ENCODE data around the gene FUT1.
"Not testable (repeated sequence)": the region's sequence is repeated elsewhere in the genome, so short reads cannot be mapped to it uniquely, and the experiment has no call there.

FUT1 gene

DNA sequence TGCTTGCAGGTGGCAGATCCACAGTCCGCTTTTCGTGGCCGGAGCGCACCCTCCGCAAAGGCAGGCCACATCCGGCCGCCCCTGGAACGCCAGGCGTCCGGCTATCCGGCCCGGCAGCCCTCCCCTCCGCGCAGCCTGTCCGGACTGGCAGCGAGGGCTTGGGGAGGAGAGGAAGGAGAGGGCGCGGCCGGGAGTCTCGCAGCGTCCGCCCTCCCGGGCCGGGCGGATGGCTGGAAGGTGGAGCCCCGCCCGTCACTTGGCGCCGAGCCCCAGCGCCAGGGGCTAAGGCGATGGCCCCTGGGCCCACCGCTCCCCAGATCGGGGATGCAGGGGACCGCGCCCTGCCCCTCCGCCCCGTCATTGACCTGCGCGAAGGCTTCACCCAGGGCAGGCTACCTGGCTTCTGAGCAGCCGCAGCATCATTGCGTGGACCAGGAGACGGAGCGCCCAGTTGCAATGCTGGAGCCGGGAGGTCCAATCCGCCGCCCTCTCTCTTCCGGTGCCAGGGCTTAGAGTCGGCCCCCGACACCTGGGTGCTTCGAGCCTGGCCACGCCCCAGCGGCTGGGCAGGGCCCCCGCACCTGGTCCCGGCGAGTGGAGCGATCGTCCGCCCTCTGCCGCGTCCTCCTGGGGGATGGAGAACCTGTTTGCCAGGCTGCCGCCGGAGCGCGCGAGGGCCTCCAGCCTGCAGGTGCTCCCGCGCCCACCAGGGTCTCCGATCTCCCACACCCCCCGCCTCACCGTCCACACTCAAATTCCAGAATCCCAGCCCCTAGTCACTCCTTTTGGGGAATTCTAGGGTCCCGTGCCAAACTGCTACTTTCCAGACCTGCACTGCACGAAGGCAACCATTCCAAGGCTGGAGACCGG is at the start of gene FUT1:
TSS of gene FUT1 (minus strand) at position 146 of the 870 bp plus-strand sequence. CDS start 1,360 bp downstream, outside the sequence.
- in situ Hi-C loops (cut with MboI; ENCODE audit: low sequenced_read_pairs), result no loop called here

DNA sequence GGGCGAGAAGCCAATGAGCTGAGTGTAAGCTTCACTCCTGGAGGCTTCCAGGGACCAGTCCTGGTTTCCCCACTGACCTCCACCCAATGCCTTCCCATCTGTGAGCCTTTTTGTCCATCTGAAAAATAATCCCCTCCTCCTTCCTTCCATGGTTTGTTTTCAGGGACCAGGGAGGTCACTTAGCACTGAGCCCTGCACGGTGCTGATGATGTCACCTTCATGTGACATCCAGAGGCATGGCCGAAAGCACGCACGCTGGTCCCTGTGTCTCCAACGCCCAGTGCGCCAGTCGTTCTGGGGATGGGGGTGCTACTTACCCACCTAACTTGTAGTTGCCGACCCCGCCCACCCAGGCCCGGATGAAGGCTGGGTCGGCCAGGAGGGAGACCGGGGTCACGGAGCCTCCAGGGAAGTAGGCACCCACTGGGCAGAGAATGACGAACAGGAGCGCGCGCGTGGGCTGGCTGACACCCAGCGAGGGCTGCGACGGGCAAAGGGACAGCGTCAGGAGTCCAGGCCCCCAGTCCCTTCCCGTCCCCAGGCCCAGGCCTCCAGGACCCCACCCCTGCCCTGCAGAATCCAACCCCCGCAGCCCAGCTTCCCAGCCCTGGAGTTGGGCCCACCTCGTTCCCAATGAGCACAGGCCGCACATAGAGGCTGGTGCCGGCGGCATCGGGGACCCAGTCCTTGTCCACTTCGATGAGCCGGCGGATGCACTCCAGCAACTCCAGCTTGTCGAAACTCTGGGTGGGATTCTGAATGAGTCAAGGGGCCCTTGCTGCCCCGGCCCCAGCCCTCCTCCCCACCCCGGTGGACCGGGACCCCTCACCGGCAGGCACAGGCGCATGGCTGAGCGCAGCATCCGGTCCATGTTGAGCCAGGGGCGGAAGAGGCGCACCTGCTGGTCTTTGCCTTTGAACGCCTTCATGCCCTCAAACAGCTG is 47.2 kb upstream of the FUT1 start:
- in situ Hi-C loops (cut with MboI; ENCODE audit: low sequenced_read_pairs), result no loop called here

DNA sequence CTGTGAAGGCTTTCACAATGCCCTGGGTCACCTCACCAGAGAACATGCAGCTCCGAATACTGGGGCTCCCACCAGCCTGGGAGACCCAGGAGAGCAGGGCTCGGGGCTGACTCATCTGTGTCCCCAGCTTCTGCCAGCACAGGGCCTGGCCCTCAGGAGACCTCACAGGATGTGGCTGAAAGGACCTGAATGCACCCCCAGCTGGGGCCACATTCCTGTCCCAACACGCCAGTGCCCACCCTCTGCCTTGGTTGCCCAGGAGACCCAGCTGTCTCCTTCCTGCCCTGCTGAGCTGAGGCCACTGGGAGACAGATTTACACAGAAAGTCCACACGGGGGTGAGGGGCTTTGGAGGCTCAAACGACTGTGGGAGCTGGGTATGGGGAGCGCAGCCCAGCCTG is 46.5 kb upstream of the FUT1 start:
- in situ Hi-C loops (cut with MboI; ENCODE audit: low sequenced_read_pairs), result no loop called here

- in situ Hi-C loops (cut with MboI; ENCODE audit: low sequenced_read_pairs), result no loop called here
Observed at GRCh38 chr19:48797103-48797502, 44.7 kb upstream of the FUT1 start.

DNA sequence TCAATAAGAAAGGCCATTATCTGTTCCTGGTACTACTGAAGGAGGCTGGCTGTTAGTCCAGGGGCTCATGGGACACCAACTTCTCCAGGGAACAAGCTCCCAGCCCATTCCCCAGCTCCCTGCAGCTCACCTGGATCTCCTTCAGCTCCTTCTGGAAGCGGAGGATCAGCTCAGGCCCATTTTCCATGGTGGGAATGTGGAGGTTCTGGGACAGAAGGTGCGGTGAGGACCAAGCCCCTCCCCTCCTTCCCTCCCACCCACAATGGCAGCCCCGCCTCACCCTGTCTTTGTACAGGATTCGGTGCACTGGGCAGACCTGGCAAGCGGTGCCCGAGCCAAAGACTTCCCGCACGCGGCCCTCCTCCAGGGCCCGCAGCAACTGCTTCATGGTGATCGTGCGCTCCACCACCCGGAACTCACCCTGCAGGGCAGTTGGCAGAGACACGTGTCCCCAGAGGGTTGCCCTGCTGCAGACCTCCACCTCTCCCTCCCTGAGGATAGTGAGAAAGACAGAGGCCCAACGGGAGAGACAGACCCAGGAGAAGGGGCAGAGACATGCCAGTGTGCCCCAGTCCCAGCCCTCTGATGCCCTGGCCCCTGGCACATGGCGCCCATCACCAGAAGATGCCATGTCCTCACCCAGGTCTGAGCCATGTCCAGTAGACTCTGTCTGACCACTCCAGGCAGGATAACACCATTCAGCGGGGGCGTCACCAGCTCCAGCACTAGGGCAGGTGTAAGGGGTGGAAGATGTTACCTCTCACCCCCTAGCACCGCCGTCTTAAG is 44.0 kb upstream of the FUT1 start:
- in situ Hi-C loops (cut with MboI; ENCODE audit: low sequenced_read_pairs), result no loop called here

DNA sequence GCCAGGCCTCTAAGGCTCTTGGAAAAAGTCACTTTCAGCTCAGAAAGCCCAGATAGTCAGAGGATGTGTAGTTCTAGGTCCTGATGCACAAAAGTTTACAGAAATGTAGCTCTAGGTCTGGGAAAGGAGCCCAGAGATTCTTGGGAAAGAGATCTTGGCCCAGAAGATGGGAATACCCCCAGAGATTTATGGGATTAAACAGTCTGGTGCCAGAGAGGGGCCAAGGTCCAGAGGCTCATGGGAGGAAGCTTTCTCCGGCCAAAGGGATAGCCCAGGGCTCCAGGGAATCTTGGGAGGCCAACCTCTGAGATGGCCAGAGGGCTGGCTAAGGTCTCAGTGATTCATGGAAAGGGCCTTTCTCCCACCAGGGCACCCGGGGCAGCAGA is 43.2 kb upstream of the FUT1 start:
- in situ Hi-C loops (cut with MboI; ENCODE audit: low sequenced_read_pairs), result no loop called here

DNA sequence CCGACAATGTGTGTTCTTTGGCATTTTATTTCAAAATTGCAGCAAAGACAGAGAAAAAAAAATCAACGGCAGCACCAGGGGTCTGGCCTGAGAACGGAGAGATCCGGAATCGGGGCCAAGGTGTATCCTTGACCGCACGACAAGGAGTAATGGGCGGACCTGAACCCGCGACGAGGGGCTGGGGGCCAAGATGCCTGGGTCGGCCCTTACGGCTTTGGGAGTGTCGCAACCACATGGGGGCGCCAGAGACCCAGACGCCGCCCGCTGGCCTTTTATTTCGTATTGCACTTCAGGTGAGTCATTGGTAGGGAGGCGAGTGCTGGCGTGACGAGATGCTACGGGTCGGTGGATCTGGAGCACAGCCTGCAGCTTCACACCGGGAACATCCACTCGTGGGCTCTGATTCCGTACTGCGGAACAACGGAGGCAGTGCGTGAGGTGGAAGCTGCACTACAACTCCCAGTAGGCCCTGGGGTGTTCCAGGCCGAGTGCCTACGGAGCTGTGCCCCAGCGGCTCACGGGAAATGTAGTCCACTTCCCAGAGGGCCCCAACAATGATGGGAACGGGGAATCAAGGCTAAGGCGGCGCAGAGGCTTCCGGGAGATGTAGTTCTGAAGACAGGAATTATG is 42.7 kb upstream of the FUT1 start:
- in situ Hi-C loops (cut with MboI; ENCODE audit: low sequenced_read_pairs), result no loop called here

DNA sequence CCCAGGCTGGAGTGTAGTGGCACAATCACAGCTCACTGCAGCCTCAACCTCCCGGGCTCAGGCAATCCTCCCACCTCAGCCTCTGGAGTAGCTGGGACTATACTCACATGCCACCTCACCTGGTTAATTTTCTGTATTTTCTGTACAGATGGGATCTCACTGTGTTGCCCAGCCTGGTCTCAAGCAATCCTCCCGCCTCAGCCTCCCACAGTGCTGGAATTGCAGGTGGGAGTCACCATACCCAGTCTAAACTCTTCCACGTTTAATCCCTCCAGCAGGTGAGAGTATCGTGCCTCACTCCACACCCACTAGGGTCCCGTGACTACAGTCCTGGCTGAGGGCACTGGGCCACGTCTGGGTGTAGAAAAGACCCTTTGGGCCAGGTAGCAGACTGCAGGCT is 41.9 kb upstream of the FUT1 start:
- in situ Hi-C loops (cut with MboI; ENCODE audit: low sequenced_read_pairs), result no loop called here

DNA sequence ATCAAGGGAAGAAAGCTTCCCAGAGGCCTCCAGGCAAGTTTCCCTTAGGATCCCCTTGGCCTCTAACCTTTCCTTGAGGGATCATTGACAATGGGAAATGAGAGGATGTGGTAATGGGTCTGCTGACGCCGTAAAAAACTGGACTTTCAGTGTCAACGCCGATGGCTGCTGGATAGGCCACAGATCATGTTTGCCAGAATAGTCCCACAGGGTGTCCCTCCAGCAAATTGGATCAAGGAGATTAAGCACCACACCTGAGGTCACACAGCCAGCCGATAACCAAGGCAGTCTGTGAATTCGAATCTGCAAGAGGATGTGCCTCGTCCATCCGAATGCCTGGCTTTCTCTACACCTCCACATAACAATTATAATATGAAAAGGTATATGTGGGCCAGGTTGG is 40.8 kb upstream of the FUT1 start:
- in situ Hi-C loops (cut with MboI; ENCODE audit: low sequenced_read_pairs), result no loop called here

DNA sequence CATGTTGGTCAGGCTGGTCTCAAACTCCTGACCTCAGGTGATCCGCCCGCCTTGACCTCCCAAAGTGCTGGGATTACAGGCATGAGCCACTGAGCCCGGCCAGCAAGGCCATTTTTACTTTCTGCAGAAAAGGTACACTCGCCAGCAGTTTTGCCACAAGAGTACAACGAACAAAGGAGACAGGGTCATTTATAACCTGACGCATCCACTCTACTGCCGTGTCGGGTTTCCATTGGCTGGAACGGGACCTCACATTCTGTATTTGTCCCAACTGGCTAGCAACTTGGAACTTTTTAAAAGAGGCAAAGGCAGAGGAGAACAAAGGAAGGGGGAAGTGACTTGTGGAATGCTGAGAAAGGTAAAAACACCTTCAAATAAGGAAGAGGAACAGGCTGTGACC is 34.9 kb upstream of the FUT1 start:
- in situ Hi-C loops (cut with MboI; ENCODE audit: low sequenced_read_pairs), result not testable (repeated sequence)

- in situ Hi-C loops (cut with MboI; ENCODE audit: low sequenced_read_pairs), result not testable (repeated sequence)
Observed at GRCh38 chr19:48786422-48786821, 34.0 kb upstream of the FUT1 start.

DNA sequence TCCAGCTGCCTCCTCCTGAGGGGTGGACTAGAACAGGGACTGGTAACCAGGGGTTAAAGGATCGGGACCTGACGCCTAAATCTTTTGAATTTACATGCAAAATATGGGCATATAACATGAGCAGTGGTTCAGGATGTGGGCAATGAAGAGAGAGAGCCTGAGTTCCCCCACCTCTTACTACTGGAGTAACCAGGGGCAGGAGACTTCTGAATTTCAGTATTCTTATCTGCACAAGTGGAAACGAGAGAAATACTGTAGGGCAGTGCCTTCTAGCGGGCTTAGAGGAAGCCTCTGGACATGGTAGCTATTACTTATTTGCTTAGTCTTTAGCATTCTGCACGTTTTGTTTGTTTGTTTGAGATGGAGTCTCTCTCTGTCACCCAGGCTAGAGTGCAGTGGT is 32.1 kb upstream of the FUT1 start:
- in situ Hi-C loops (cut with MboI; ENCODE audit: low sequenced_read_pairs), result no loop called here

DNA sequence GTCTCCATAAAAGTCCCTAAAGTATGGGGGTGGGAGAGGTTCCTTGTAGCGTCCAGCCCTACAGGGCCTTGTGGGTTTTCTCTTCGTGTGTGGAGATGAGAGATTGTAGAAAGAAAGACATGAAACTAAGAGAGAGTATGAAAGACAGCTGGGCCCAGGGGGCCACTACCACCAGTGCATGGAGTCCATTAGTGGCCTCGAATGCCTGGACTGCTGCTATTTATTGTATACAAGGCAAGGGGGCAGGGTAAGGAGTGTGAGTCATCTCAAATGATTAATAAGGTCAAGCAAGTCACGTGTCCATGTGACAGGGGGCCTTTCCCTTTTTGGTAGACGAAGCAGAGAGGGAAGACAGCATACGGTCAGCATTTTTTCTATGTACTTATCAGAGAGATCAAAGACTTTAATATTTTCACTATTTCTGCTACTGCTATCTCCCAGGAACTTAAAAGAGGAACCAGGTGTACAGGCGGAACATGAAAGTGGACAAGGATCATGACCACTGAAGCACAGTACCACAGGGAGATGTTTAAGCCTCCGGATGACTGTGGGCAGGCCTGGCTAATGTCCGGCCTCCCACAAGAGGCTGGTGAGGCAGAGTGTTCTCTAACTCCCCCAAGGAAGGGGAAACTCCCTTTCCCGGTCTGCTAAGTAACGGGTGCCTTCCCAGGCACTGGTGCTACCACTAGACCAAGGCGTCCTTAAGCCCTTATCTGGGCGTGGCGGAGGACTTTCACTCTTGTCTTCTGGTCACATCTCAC is 28.4 kb upstream of the FUT1 start:
- in situ Hi-C loops (cut with MboI; ENCODE audit: low sequenced_read_pairs), result no loop called here

DNA sequence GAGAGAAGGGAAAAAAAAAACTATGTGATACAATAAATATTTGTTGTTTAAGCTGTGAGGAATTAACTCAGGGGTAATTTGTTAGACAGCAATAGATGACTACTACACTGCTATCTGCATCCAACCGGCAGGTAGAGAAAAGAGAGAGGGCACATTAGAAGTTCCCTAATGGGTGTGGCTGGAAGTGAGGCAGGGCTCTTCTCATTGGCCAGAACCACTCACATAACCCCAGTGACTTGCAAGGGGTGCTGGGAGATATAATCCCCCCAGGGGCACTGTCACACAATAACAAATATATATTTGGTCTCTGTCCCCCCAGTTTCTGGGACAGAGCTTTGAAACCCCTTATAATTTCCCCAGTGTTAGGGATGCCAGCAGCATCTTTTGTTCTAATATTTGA is 27.2 kb upstream of the FUT1 start:
- in situ Hi-C loops (cut with MboI; ENCODE audit: low sequenced_read_pairs), result no loop called here

GRCh38 chr19:48777720-48778119 is 25.3 kb upstream of the FUT1 start:
- in situ Hi-C loops (cut with MboI; ENCODE audit: low sequenced_read_pairs), result no loop called here

DNA sequence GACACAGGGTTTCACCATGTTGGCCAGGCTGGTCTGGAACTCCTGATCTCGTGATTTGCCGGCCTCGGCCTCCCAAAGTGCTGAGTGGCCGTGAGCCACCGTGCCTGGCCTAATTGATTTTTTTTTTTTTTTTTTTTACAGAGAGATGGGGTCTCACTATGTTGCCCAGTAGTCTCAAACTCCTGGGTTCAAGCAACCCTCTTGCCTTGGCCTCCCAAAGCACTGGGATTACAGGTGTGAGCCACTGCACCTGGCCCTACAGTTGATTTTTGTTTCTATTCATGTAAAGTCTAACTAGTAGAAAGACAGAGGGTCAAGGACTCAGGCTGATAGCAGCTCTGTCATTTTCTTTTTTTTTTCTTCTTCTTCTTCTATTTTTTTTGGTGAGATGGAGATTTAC is 24.7 kb upstream of the FUT1 start:
- in situ Hi-C loops (cut with MboI; ENCODE audit: low sequenced_read_pairs), result no loop called here

- in situ Hi-C loops (cut with MboI; ENCODE audit: low sequenced_read_pairs), result no loop called here
Observed at GRCh38 chr19:48772503-48772953, 20.1 kb upstream of the FUT1 start.

DNA sequence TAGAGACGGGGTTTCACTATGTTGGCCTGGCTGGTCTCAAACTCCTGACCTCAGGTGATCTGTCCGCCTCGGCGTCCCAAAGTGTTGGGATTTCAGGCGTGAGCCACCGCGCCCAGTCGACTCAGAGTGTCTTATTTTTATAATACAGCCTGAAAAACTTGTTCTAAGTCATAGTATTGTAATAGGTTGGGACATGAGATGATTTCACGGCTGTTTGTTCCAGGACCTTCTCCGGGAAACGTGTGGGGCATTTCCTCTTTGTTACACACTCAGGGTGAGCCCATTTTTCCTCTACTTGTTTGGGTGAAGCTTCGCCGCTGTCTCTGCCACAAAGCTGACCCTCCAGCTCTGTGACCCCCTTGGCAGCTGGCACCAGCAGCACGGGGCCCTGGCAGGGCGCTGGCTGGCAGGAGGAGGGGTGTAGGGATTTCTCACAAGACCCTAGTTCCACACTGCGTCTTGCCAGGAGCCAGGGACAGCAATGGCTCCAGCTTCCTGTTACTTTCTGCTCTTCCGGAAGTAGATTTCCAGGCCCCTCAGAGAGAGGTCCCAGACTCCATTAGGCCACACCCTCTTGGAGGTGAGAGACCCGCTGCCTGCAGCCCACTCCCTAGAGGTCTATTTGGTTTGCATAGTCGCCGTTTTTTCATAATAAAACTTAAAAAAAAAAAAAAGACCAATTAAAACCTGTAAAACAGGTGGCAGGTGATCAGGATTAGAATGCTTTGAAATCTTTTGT is 18.5 kb upstream of the FUT1 start:
- in situ Hi-C loops (cut with MboI; ENCODE audit: low sequenced_read_pairs), result no loop called here

GRCh38 chr19:48770266-48770665 is 17.8 kb upstream of the FUT1 start:
- in situ Hi-C loops (cut with MboI; ENCODE audit: low sequenced_read_pairs), result no loop called here

Data from hTERT RPE-1 (cell line).